HG03108 (cell line): ENCODE measurements around the gene FAM186B.

ENCODE experiments used
- ATAC-seq: cut with Tn5 transposase; IDR thresholded peaks from one replicate; pipeline ENCODE4 v1.9.1; 2021; ENCODE audit warnings: moderate library complexity; ENCODE audit not compliant: unreplicated experiment

Gene FAM186B

GRCh38 chr12:49609875-49610154, 4.4 kb upstream of the FAM186B start:
- ATAC-seq = no peak

- no peak for ATAC-seq
These were observed 3.8 kb upstream of the FAM186B start for GRCh38 chr12:49609059-49609874.

GRCh38 chr12:49604856-49605255, 583 bp downstream of the FAM186B start:
- ATAC-seq = no peak

GRCh38 chr12:49603721-49604120, 1.7 kb downstream of the FAM186B start:
- ATAC-seq = no peak

GRCh38 chr12:49599961-49600360, 5.5 kb downstream of the FAM186B start:
- ATAC-seq = no peak

- no peak for ATAC-seq
These were observed 6.9 kb downstream of the FAM186B start for GRCh38 chr12:49598527-49598926.

- no peak for ATAC-seq
These were observed 16.5 kb downstream of the FAM186B start for GRCh38 chr12:49588721-49589516.

- no peak for ATAC-seq
These were observed 17.2 kb downstream of the FAM186B start for GRCh38 chr12:49588281-49588680.

GRCh38 chr12:49587174-49587908, 18.1 kb downstream of the FAM186B start:
- no peak for ATAC-seq

- ATAC-seq = no peak
These were observed 19.7 kb downstream of the FAM186B start for GRCh38 chr12:49585477-49586459.

GRCh38 chr12:49584591-49584990, 20.8 kb downstream of the FAM186B start:
- no peak for ATAC-seq

GRCh38 chr12:49583366-49584094, 21.9 kb downstream of the FAM186B start:
- no peak for ATAC-seq

- ATAC-seq = no peak
These were observed 22.6 kb downstream of the FAM186B start for GRCh38 chr12:49582850-49583249.

GRCh38 chr12:49582201-49582600, 23.2 kb downstream of the FAM186B start:
- no peak for ATAC-seq

- ATAC-seq = peak; percentile 44
These were observed 24.6 kb downstream of the FAM186B start for GRCh38 chr12:49580572-49581535.

- ATAC-seq = no peak
These were observed 26.8 kb downstream of the FAM186B start for GRCh38 chr12:49578471-49579112.

GRCh38 chr12:49577589-49578315, 27.7 kb downstream of the FAM186B start:
- no peak for ATAC-seq
